ENCODE data around the gene NIT2. TPM values are rescaled to one million over a fixed set of nuclear protein-coding genes. Genes with fewer than 3 reads are reported as not detected.

The NIT2 gene
- total and polyA plus RNA-seq, 9 of the 15 experiments (the other 6 are each of a cell fraction or from before 2014, with no cell fraction given) = 11.4 to 62.2 (median 22.1) TPM

- TF ChIP-seq FOXM1 (IDR thresholded peaks at IDR 0.05; ENCODE audit: low read depth) (peak; percentile 78), FOXM1 (CRISPR knock-in tag; IDR thresholded peaks at IDR 0.05; ENCODE audit: low read depth) (no peak), ZFPM2 (CRISPR knock-in tag; IDR thresholded peaks at IDR 0.05) (no peak), ELK1 (CRISPR knock-in tag; IDR thresholded peaks at IDR 0.05) (no peak), GATA2 (CRISPR knock-in tag; IDR thresholded peaks at IDR 0.05) (peak; percentile 85), TCF3 (CRISPR knock-in tag; IDR thresholded peaks at IDR 0.05) (peak; percentile 88), DPF2 (IDR thresholded peaks at IDR 0.05) (peak; percentile 95), TGIF2 (CRISPR knock-in tag; IDR thresholded peaks at IDR 0.05) (no peak), POLR2G (IDR thresholded peaks at IDR 0.05; ENCODE audit: low read depth, low read length) (no peak), ILK (tag; IDR thresholded peaks at IDR 0.05; ENCODE audit: borderline replicate concordance, low read depth) (no peak), ARID3A (IDR thresholded peaks at IDR 0.05; ENCODE audit: borderline replicate concordance, low read depth, low read length) (no peak; the same call in 1 of the 2 replicates), SMARCC2 (IDR thresholded peaks at IDR 0.05; ENCODE audit: low read depth) (peak; percentile 81), ZNF174 (CRISPR knock-in tag; IDR thresholded peaks at IDR 0.05) (no peak), NFE2 (IDR thresholded peaks at IDR 0.05; ENCODE audit: low read depth) (no peak), ZC3H11A (IDR thresholded peaks at IDR 0.05; ENCODE audit: low read depth, low read length) (no peak), ZZZ3 (IDR thresholded peaks at IDR 0.05) (no peak)
- TF ChIP-seq, protein P1, sequence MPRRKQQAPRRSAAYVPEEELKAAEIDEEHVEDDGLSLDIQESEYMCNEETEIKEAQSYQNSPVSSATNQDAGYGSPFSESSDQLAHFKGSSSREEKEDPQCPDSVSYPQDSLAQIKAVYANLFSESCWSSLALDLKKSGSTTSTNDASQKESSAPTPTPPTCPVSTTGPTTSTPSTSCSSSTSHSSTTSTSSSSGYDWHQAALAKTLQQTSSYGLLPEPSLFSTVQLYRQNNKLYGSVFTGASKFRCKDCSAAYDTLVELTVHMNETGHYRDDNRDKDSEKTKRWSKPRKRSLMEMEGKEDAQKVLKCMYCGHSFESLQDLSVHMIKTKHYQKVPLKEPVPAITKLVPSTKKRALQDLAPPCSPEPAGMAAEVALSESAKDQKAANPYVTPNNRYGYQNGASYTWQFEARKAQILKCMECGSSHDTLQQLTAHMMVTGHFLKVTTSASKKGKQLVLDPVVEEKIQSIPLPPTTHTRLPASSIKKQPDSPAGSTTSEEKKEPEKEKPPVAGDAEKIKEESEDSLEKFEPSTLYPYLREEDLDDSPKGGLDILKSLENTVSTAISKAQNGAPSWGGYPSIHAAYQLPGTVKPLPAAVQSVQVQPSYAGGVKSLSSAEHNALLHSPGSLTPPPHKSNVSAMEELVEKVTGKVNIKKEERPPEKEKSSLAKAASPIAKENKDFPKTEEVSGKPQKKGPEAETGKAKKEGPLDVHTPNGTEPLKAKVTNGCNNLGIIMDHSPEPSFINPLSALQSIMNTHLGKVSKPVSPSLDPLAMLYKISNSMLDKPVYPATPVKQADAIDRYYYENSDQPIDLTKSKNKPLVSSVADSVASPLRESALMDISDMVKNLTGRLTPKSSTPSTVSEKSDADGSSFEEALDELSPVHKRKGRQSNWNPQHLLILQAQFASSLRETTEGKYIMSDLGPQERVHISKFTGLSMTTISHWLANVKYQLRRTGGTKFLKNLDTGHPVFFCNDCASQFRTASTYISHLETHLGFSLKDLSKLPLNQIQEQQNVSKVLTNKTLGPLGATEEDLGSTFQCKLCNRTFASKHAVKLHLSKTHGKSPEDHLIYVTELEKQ (CRISPR knock-in tag; IDR thresholded peaks at IDR 0.05) = no peak
- TF ChIP-seq, protein P2, sequence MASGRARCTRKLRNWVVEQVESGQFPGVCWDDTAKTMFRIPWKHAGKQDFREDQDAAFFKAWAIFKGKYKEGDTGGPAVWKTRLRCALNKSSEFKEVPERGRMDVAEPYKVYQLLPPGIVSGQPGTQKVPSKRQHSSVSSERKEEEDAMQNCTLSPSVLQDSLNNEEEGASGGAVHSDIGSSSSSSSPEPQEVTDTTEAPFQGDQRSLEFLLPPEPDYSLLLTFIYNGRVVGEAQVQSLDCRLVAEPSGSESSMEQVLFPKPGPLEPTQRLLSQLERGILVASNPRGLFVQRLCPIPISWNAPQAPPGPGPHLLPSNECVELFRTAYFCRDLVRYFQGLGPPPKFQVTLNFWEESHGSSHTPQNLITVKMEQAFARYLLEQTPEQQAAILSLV (tag; IDR thresholded peaks at IDR 0.05) = no peak
- TF ChIP-seq, protein P3, sequence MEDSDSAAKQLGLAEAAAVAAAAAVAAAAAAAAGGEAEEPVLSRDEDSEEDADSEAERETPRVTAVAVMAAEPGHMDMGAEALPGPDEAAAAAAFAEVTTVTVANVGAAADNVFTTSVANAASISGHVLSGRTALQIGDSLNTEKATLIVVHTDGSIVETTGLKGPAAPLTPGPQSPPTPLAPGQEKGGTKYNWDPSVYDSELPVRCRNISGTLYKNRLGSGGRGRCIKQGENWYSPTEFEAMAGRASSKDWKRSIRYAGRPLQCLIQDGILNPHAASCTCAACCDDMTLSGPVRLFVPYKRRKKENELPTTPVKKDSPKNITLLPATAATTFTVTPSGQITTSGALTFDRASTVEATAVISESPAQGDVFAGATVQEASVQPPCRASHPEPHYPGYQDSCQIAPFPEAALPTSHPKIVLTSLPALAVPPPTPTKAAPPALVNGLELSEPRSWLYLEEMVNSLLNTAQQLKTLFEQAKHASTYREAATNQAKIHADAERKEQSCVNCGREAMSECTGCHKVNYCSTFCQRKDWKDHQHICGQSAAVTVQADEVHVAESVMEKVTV (CRISPR knock-in tag; IDR thresholded peaks at IDR 0.05) = no peak
- TF ChIP-seq, protein P4, sequence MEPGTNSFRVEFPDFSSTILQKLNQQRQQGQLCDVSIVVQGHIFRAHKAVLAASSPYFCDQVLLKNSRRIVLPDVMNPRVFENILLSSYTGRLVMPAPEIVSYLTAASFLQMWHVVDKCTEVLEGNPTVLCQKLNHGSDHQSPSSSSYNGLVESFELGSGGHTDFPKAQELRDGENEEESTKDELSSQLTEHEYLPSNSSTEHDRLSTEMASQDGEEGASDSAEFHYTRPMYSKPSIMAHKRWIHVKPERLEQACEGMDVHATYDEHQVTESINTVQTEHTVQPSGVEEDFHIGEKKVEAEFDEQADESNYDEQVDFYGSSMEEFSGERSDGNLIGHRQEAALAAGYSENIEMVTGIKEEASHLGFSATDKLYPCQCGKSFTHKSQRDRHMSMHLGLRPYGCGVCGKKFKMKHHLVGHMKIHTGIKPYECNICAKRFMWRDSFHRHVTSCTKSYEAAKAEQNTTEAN (CRISPR knock-in tag; IDR thresholded peaks at IDR 0.05) = no peak
Measured at GRCh38 chr3:100289339-100289738, 45.2 kb upstream of the NIT2 start (continued).
